ENCODE data around the gene SBF2.

Gene SBF2

GRCh38 chr11:10050561-10050960, 243.5 kb downstream of the SBF2 start:
- no peak overlapping the region for H3K4me3 ChIP-seq (ENCODE audit: low read length)
- TF ChIP-seq CTCF (conservative IDR thresholded peaks at IDR 0.05; ENCODE audit: low read depth, low read length) = no peak
- DNase-seq (ENCODE audit: low read depth) = no peak

- no peak overlapping the region for H3K4me3 ChIP-seq (ENCODE audit: low read length)
- TF ChIP-seq CTCF (conservative IDR thresholded peaks at IDR 0.05; ENCODE audit: low read depth, low read length) = no peak
- no peak for DNase-seq (ENCODE audit: low read depth)
Observed at GRCh38 chr11:10049756-10050155, 244.3 kb downstream of the SBF2 start.

GRCh38 chr11:10048350-10048749, 245.7 kb downstream of the SBF2 start:
- no peak for DNase-seq (ENCODE audit: low read depth)
- H3K4me3 ChIP-seq (ENCODE audit: low read length) = no peak overlapping the region
- TF ChIP-seq CTCF (conservative IDR thresholded peaks at IDR 0.05; ENCODE audit: low read depth, low read length) = no peak

- no peak for DNase-seq (ENCODE audit: low read depth)
- no peak for TF ChIP-seq CTCF (conservative IDR thresholded peaks at IDR 0.05; ENCODE audit: low read depth, low read length)
- no peak overlapping the region for H3K4me3 ChIP-seq (ENCODE audit: low read length)
Observed at GRCh38 chr11:10044618-10045017, 249.4 kb downstream of the SBF2 start.

GRCh38 chr11:10042699-10043098, 251.3 kb downstream of the SBF2 start:
- no peak overlapping the region for H3K4me3 ChIP-seq (ENCODE audit: low read length)
- TF ChIP-seq CTCF (conservative IDR thresholded peaks at IDR 0.05; ENCODE audit: low read depth, low read length) = no peak
- no peak for DNase-seq (ENCODE audit: low read depth)

- no peak for DNase-seq (ENCODE audit: low read depth)
- H3K4me3 ChIP-seq (ENCODE audit: low read length) = no peak overlapping the region
- no peak for TF ChIP-seq CTCF (conservative IDR thresholded peaks at IDR 0.05; ENCODE audit: low read depth, low read length)
Observed at GRCh38 chr11:10041748-10042446, 252.1 kb downstream of the SBF2 start.

GRCh38 chr11:10041332-10041731, 252.7 kb downstream of the SBF2 start:
- H3K4me3 ChIP-seq (ENCODE audit: low read length) = no peak overlapping the region
- DNase-seq (ENCODE audit: low read depth) = no peak
- TF ChIP-seq CTCF (conservative IDR thresholded peaks at IDR 0.05; ENCODE audit: low read depth, low read length) = no peak
